NCI-H1092 treated with DMSO at 0.1 percent for 48 hours (cell line): ENCODE measurements around the gene CDH23.

Experiments used
- DNase-seq: peaks from one replicate; lab custom pipeline; 2025; lab: John Stamatoyannopoulos, UW

The CDH23 gene

DNA sequence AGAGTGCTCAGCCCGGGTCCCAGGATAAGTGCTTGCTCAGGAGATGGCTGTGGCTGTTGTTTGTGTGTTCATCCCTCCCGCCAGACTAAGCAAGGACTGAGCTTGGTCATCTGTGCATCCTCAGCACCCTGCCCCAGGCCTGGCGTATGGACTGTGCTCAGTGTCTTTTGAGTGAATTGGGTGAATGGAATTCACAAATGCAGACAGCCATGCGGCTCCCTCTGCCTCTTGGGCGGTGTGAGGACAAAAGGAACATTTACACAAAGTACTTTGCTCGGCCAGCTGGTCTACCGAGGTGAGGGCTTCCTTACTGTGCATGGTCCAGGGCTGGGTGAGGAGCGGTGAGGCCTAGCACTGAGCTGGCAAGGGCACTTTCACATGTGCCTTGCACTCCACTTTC lies 120.2 kb downstream of the CDH23 start:
- DNase-seq, result peak; percentile 30

DNA sequence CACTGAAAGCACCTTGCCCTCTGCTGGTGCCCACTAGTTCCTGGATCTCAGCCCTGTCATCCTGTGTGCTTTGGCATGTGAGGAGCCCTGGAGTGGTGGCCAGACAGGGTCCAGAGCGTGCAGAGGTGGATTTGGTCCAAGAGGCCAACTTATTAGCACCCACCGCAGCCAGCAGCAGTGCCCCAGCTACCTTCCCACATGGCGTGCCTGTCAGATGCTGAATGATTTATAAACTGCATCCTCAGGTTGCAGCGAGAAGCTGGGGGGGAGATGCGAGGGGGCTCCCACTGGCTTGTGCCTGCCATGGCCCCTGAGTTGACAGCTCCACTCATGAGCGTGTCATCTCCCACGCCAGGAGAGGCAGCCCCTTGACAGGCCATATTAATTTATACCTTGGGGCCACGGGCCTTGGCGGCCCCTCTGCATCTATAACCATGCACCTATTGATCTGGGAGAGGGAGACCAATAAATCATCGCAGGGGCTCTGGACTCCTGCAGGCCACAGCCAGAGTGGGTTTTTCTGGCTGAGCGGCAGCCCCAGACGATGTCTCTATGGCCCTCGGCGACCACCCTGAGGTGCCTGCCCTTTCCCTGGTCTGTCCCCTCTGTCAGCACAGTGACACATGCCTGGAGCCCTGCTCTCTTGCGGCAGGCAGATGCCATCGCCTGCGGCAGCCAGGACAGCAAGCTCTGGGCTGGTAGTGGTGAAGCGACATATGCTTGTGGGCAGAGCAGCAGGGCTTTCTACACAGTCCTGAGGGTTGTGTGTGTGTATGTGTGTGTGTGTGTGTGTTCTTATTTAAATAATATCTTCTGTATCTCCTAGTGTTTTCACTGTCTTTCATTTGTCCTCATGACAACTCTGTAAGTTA lies 120.8 kb downstream of the CDH23 start:
- no peak for DNase-seq

DNA sequence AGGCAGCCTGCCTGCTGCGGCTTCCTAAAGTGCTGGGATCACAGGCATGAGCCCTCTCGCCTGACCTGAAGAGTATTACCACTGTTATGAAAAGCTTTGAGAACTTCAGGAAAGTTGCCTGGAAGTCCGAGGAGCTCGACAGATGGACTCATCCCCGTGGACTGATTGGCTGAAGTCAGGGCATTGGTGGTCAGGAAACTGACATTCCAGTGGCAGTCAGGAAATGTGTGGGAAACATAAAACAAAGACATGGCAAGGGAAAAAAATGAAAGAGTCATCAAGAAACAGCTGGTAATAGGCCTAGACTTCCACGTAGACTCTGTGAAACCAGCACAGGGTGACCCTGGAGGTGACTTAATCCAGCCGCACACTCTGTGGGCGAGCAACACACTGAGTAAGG lies 123.3 kb downstream of the CDH23 start:
- no peak for DNase-seq

GRCh38 chr10:71521504-71522441 lies 125.1 kb downstream of the CDH23 start:
- DNase-seq, result no peak

GRCh38 chr10:71522442-71523144 lies 125.9 kb downstream of the CDH23 start:
- no peak for DNase-seq

DNA sequence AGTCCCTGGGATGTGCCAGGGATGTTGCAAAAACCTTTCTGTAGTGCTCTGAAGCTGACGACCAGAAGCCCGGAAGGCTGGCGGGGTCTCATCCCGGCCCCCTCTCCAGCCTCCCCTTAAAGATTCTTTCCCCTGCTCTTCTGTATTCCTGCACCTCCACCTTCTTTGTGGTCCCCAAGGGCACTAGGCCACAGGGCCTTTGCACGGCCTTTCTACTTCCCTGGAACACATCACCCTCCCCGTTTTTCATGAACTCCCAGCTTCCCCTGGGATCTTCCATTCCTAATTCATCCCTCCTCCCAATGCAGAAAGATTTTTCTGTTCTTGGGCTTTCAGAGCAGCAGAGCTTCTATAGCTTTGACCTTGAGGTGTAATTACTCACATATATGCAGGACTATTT lies 127.0 kb downstream of the CDH23 start:
- no peak for DNase-seq

- DNase-seq, result no peak
Observed at GRCh38 chr10:71525092-71525491, 128.4 kb downstream of the CDH23 start.

- no peak for DNase-seq
Observed at GRCh38 chr10:71525721-71526120, 129.0 kb downstream of the CDH23 start.

- DNase-seq, result no peak
Observed at GRCh38 chr10:71526653-71527052, 129.9 kb downstream of the CDH23 start.

DNA sequence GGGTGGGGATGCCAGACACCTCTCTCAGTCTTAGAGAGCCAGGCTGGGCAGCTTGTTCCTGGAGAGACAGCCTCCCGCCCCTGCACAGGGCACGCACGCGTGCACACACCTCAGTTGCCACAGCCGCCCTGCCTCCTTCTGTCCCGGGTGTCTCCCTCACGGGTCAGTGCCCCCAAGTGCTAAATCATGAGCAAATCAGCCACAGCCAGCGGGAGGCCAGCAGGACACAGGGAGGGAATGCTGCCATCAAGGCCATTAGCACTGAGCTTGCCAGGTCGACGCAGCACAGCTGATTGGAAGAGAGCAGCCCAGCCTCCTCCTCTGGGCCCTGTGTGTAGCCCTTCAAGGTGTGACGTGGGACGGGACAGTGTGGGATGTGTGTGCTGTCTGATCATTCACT lies 130.4 kb downstream of the CDH23 start:
- peak; percentile 15 for DNase-seq

GRCh38 chr10:71528371-71529206 lies 131.9 kb downstream of the CDH23 start:
- no peak for DNase-seq

GRCh38 chr10:71529207-71529827 lies 132.6 kb downstream of the CDH23 start:
- DNase-seq, result no peak

DNA sequence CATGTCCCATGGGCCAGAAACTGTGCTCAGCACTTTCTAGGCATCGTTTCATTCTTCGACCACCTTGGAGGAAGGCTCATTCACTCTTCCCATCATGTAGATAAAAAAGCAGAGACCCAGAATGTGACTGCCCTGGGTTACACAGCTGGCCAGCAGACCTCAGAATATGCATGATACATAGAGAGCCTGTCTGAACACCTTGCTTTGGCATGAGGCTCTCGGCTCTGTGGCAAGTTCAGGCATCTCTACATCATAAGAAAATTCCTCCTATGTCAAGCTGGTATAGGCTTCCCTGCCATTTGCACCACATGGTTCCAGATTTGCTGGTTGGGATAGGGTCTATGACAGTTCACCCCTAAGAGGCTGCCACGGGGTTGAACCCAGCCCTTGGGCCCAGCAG lies 134.1 kb downstream of the CDH23 start:
- DNase-seq, result no peak

- DNase-seq, result no peak
Observed at GRCh38 chr10:71531485-71532446, 135.0 kb downstream of the CDH23 start.

DNA sequence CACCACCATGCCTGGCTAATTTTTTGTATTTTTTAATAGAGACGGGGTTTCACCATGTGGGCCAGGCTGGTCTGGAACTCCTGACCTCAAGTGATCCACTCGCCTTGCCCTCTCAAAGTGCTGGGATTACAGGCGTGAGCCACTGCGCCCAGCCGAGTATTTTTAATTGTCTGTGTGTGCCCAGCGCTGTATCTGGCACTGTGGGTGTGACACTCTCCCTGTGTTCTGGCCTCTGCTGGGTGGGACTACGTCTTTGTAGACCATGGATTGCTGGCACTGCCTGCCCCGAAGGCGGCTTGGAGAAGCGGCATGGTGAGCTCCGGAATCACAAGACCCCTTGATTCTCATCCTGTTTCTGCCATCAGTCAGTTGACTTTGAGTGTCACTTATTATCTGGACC lies 136.2 kb downstream of the CDH23 start:
- DNase-seq, result no peak

DNA sequence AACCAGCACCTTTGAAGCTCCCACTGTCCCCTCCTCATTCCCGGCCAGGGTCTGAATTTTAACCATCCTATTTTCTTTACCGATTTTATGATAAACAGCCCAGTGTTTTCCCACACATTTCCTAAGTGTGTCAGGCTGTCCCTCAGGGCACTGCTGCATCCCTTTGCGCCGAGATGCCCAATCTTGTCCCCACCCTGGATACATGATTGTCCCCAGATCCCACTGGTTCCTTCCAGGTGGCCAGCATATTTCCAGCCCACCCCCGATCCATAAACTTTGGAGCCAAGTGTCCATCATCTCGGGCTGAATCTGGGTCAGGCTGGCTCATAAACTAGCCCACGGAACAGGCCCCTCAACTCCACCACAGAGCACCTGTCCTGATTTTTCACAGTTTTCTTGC lies 137.2 kb downstream of the CDH23 start:
- DNase-seq, result no peak

- no peak for DNase-seq
Observed at GRCh38 chr10:71534568-71535194, 138.0 kb downstream of the CDH23 start.

GRCh38 chr10:71536332-71536731 lies 139.6 kb downstream of the CDH23 start:
- no peak for DNase-seq

- no peak for DNase-seq
Observed at GRCh38 chr10:71537125-71537524, 140.4 kb downstream of the CDH23 start.
